SK-N-DZ (cell line): Measurements from ENCODE around the gene RUNX1.
"Not testable (repeated sequence)": the region's sequence is repeated elsewhere in the genome, so short reads cannot be mapped to it uniquely, and the experiment has no call there.

ENCODE experiments used
- DNase-seq: peaks from one replicate; pipeline ENCODE4 v3.0.0-alpha.2; 2015; ENCODE audit warnings: low spot score

The RUNX1 gene

DNA sequence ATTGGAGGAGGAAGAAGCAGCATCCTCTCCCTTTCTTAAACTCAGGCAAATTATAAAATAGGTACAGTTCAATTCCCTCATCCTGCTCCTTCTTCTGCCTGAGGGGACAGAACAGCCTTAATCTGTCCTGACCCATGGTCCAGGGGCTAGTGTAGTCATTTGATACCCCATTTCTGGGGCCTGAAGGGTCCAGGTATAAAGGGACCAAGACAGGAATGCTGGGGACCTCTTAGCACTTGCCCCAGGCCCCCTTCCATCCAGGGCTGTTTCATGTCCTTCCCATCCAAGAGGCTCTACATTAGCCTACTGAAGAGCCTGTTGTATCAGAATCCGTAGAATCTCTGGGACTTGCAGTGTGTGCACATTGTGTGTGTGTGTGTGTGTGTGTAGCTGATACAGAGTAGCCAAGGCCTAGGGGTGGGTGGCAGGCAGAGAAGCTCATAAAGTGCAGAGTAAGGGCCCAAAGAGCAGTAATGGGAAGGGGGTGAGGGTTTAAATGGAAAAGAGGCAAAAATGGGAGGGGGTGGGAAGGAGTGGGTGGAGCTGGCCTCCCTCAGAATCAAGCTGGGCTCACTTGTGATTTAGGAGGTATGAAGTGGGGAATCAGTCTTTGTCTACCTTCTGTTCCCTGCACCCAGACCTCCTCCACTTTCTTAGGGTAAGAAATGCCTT is 32.4 kb downstream of the RUNX1 start:
- no peak for DNase-seq

DNA sequence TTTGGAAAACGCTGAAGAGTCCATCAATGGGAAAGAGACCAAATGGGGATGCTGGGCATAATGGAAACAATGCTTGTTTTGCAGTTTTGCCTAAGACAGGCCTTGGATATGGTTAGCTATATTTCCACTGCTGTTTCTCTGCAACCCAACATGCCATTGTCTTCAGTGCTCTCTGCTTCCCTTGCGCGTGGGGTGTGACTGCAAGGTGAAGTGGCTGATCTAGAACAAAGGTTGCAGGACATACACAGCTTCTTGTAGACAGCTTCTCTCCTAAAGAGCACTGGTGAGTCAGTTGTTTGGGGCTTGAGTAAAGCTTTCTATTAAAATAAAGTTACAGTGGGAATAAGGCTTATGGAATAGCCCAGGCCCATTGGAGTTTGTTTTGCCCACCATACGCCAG is 33.0 kb downstream of the RUNX1 start:
- no peak for DNase-seq

DNA sequence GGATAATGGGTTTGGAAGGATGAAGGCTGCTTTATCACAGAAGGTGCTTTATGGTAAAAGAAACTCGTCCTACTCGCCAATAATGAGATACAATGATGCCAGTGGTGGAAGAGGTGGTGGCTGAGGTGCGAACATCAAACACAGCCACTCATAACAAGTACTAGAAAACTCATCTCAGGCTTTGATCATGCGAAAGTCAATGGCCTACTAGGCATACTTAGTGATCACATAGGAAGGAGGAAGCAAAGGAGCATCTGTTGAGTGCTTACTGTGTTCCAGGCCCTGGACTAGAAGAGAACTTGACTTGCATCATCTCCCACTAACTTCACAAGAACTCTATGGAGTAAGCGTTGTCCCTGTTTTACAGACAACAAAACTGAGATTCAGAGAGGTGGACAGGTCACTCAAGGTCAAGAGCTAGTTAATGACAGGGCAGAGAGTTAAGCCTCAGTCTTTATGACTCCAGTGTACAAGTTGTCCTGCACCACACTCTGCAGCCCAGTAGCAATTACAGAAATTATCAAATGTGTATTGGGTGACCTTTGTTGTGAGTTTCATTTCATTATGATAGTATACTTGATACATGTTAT is 33.6 kb downstream of the RUNX1 start:
- no peak for DNase-seq

DNA sequence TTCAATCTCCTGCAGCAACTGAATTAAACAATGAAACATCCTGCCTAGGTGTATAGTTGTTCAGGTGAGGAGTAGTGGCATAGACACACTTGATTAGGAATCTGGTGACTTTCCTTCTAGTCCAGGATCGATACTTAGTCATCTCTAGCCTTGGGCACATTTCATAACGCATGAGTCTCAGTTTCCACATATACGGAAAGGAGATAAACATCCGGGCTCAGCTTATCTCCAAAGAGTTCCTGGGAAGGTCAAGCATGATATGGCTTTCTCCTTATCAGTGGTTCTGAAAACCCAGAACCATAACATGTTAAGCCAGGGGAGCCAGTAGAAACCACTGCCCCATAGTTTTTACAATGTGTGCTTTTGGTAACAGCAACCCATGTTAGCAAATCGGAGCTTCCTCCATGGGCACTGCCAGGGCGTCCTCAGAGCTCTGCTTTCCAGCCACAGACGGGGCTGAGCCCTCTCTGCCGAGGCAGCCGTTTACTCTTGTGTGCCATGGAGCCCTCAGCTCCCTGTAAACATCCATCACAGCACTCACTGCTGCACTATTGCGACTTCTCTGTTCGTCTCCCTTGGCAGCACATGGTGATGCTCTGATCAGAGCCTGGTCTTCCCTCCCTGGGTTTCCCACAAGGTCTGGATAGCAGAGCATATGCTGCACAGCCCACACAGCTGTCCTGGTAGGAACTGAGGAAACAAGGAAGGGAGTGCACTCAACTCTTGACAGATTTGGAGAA is 34.6 kb downstream of the RUNX1 start:
- DNase-seq = no peak

DNA sequence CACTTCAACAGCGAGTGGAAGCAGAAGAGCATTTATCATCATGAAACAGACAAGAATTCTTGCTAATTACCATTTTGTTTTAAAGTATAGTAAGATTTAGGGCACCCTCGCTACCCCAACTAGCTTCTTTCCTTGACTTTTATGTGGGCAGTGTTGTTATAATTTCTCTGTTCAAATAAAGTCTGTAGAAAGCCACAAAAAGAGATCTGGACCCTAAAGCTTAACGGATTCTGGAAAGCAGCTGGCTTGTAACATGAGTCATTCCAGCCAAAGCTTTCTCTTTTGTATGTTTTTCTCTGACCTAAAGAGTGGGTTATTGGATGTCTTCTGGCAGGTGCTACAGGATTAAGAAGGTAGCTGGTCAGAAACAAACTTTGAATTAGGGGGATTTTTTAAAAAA is 37.4 kb downstream of the RUNX1 start:
- DNase-seq = no peak

DNA sequence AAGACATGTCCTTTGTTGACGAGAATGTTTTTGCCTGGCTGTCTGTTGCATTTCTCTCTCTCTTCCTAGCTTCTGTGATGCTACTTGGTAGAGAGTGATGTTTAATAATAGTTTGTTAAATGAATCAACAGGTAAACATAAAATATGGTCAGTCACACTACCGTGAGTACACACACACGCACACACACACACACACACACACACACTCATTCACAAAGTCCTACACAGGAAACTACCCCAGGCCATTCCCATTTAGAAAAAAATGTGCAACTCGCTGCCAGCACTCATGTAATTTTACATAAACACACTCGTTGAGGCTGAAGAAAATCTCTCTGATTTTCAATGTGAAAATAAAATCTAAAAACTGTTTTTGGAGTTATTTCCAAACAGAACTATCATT is 38.7 kb downstream of the RUNX1 start:
- DNase-seq = no peak

DNA sequence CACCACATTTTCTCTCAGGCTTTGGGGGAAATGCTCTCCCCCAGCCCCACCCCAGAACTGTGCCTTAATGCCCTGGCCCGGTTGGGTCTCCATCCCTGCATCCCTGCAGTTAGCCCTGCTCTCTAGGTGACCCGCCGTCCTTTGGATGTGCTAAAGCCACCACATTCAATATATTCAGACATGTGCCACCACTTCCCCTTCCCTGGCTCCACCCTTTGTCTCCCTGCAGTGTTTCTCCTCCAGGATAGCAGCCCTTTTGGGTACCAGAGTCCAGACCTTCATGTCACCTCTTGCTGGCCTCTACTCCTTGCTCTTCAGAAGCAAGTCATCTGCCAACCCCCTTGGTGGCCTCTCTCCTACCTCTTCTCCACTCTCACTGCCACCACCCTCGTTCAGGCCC is 41.8 kb downstream of the RUNX1 start:
- no peak for DNase-seq

DNA sequence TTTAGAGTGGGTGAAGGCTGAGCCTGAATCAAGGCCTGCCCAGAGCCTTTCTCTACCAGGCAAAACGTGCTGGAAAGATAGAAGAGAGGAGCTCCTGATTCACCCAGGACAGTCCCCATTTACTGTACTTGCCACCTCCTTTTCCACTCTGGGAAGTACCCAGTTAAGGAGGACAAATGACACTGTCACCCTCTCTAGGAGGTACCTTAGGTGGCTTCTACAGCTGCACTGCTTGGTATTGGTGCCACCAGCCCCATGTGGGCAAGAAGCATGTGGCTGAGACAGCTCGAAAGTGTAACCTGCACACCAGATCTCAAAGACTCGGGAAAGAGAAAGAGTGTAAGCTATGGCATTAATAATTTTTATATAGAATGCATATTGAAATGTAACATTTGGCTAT is 42.3 kb downstream of the RUNX1 start:
- DNase-seq = no peak

DNA sequence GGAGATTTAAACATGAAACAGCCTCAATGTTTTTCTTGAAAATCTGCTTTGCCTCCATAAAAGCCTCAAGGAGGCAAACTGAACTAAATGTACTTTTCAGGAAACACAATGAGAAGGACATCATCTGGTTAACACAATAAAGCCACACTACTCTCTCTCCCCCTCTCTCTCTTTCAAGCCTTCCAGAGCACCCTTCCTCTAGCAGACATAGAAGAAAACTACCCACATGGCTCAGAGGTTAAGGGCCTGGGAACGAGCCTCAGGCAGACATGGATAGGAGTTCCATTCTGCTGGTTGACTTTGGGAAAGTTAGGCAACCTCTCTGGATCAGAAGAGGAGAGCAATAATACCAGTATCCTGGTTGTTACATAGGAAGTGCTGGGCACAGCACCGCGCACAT is 42.9 kb downstream of the RUNX1 start:
- DNase-seq = no peak

DNA sequence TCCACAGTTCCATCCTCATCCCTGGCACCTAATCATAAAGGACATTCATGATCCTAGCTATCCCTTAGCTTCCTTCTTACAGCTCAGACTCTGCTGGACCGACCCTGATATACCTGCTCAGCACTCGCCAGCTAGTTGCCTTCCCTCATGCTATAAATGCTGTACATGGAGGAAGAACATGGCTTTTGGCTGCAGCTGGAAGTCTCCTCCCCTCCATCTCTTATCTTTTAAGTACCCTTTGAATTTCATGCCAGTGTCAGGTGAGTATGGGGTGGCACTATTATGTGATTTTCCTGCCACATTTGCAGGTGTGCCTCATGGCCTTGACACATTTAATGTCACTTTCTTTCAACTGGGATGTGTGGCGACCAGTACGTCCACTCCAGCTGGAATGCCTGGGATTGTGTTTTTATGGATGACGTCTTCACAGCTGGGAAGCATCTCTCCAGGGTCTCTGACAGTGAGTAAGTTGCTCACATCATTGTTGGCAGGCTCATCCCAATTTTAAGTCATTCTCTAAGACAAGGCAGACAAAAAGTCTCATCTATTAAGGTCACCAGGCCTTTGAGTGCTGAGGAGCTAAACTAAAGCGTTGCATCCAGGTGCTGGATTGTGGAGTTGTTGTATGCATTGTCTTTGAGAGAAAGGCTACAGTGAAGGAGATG is 43.4 kb downstream of the RUNX1 start:
- no peak for DNase-seq

DNA sequence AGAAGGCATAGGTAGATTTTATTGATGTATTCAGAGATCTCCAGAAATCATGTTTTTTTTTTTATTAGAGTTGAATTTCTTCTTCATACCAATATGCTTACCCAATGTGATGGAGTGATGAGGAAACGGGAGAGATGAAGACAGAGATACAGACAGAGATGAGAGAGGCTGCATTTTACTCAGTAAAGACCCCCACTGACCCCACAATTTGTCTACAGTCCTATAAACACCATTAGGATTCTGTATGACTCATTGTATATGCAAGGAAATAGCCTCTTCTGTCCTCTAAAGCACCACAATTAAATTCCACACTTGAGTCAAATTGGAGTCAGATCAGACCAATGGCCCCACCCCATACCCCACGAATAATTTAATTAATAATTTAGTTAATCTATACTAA is 44.0 kb downstream of the RUNX1 start:
- no peak for DNase-seq

DNA sequence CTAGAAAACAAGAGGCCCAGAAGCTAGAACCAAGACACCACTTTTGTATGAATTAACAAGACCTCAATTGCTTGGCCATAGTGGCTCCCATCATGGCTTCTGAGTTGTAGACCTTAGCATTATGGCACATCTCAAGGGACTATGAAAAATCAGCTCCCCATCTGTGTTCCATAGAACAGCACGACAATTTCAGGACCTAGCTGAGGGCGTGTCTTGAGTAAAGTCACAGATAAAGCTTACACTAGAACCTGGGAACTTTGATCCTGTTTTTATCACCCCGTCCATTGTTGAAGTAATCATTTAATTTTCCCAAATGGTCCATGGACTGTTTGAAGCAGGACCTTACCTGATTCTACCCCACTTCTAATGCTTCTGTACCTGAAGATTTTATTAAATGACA is 44.8 kb downstream of the RUNX1 start:
- DNase-seq = no peak

DNA sequence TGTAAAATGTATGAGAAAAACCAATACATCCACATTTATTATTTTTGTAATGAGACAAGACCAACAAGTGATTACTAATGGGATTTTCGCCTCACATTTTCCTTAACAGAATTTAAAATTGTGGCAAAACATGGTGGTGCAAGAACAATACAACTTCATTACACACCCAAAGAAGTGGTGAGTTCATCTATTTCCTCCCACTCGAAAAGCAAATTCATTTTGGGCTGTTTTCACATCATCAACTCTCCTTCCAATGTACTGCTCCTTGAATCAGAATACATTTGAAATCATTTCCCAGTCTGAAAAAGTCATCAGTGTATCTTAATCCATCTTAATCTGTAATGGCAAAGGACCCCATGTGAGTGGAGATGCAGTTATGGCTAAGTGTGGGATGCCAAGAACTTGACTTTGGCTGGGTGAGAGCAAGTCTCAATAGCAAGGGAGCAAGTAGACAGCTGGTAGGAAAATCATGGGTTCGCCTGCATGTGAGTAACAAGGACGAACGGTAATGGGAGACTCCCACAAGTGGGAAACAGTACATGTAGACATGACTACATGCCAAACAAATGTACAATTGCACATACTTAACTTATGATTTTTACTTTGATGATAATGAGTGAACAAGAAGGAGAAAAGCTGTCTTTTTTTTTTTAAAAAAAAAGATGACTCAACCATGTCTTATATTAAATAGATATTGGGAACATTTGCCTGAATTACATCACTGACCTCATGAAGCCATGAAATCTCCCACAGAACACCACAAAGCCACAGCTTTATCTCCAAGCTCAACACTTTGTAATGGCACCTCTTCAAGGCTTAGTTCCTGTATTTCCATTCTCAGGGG is 46.0 kb downstream of the RUNX1 start:
- no peak for DNase-seq

DNA sequence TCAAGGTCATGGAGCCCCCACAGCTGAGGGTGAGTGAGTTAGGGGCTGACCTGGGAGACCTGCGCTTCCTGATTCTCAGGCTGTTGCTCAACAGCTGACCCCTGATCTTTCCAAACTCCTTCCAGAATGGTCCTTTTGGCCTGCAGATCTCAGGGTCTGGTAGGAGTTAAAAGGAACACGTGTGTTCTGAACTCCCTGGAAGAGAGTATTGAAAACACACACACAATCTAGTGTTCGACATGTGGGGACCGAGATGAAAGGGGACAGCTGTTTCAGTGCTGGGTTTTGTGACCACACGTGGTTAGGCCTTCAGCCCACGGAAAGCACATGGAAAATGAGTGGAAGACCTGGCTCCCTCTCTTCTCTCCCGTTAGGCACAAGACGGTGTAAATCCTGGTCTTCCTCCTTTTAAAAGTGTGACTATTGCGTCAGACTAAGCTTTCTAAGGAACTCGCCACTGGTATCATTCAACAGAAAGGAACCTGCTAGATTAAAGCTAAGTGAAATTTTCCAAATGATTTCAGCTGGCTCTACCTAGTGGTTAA is 49.6 kb downstream of the RUNX1 start:
- DNase-seq = no peak

DNA sequence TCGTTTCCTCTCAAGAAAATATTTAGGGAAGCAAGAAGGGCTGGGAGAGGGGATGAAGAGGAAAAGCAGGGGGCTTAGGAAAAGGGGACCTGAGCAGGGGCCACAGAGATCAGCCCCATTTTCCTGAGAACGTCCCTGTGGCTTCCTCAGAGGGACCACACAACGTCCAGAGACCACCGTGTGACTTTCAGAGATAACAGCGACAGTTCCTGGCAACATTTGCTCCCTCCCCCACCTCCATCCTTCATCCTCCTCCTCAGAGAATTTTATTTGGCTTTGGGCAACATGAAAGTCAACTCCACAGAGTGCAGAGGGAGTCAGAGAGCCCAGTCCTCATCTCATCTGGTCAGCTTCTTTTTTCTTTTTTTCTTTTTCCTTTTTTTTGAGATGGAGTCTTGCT is 50.9 kb downstream of the RUNX1 start:
- DNase-seq = no peak

DNA sequence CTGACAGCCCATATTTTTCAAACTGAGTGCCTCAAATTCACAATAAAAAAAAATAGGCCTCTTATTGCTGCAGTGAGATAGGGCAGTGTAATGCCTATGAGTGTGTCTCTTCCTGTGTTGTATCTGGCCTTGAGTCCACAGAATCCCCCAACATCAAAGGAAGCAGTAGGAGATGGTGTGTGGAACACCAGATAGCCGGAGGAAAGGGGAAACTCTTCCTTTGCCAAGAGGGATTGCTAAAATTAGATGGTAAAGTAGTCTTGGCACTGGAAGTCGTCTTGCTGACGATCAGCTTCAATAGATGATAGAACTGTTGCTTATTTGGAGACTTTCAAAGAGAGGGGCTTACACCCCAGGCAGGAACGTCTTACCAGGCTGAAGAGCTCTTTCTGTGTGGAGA is 51.8 kb downstream of the RUNX1 start:
- DNase-seq = no peak

DNA sequence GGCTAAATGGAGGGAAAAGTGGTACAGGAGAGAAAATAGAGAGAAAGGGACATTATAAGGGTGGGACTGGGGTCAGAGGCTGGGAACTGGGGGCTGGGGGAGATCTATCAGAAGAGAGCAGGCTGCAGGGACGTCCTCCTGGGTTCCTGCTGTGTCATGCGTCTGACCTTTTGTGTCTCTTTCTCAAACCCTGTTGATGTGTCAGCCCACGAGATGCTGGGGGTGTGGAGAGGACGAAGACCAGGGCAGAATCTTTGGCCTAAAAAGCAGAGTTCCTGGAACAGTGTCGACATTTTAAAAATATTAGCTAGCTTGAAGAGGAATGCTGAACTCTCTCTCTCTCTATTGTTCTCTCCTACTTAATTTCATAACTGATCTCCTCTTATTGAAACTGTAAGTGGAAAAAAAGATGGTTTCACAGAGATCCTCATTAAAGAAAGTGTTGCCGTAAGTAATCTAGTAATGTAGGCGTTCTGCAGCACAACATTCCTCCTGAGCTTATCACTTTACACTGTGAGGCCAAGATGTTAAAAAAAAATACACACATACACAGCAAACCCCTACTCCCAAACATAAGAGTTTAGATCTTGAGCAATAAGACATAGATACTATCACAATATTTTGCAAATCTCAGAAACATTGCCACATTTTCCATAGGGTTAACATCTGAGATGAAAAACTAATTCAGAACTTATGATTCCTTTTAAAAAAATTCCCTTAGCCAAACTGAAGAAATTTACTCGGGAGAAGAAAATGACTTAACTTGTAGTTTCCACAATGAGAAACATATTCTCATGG is 52.6 kb downstream of the RUNX1 start:
- no peak for DNase-seq

DNA sequence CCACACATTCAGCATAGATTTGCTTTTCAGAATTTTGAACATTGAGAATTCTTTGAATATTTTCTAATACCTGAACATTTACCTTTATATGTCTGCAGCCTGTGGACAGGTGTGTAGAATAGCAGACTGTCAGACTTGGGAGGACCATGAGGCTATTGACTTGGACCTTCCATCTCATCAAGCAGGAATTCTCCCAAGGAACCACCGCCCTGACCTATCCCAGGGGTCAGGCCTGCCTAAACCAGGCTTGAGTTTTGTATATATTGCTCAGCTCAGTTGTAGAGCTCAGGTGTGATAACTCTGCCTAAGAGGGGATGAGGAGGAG is 53.2 kb downstream of the RUNX1 start:
- DNase-seq = no peak

DNA sequence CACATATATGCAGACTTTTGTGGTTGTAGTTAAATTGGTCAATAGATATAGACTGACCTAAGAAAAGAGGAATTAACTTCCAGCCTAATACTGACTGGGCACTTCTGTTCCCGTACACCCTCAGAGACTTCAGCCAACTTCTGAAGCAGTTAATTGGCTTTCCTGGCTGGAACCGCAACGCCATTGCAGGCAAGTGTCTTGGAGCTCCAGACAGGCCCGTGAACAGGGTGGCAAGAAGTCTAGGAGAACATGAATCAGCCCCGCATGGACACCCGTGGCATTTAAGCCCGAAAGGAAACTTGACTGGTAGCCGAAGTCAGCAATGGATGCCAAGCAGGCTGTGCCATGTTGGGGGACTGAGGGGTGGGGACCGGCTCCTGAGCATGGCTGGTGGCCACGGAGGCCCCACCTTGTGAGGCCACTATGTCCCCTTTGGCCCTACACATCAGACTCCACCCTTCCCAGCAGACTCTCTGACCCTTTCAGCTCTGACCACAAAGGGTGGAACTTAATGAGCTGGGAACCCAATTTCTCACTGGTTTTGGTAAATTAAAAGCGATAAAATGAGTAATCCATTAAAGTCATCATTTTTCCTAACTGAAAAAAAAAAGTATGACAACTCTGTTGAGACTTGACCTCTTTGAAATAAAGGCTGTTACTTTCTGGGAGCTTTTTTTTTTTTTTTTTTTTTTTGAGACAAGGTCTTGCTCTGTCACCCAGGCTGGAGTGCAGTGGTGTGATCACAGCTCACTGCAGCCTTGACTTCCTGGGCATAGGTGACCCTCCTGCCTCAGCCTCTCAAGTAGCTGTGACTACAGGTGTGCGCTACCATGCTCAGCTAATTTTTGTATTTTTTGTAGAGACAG is 54.1 kb downstream of the RUNX1 start:
- DNase-seq = no peak

DNA sequence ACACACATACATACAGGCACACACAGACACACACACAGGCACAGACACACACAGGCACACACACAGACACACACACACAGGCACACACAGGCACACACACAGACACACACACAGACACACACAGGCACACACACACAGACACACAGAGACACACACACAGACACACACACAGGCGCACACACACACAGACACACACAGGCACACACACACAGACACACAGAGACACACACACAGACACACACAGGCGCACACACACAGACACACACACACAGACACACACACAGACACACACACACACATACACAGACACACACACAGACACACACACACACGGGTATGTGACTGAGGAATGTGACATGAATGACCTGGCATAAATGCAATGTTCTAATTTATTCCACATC is 55.6 kb downstream of the RUNX1 start:
- not testable (repeated sequence) for DNase-seq
